Measurements from ENCODE around the gene NRCAM. TPM values are rescaled to one million over a fixed set of nuclear protein-coding genes. Genes with fewer than 3 reads are reported as not detected.

Gene NRCAM
- total RNA-seq, 4 donors from 2014 or later: 10.1 to 19.5 (median 13.0) TPM

DNA sequence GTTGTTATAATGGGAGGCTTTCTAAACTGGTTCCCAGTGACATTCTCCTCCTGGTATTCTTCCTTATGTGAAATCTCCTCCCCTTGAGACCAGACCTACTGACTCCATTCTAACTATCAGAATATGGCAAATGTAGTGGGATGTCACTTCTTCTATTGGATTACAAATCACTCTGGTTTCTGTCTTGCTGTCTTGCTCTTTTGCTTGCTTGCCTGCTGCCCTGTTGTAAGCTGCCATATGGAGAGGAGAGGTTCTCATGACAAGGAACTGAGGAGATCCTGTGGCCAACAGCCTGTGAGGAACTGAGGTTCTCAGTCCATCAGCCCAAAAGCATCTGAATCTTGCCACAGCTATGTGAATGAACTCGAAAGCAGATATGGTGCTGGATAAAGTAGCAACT lies 4.7 kb upstream of the NRCAM start:
- Histone ChIP-seq H3K36me3 (no peaks in the 10 kb centered on the region), H3K4me1 (no peaks in the 10 kb centered on the region), H3K9me3 (no peaks in the 10 kb centered on the region), H3K27me3 (no peaks in the 10 kb centered on the region), H3K27ac (no peak overlapping the region), H3K4me3 (replicated peaks in 1 of 3) (no peak overlapping the region)
- WGBS, 2 donors: 83 to 93% methylated on average over 1 of the region's 1 CpG
- TF ChIP-seq, protein P1, sequence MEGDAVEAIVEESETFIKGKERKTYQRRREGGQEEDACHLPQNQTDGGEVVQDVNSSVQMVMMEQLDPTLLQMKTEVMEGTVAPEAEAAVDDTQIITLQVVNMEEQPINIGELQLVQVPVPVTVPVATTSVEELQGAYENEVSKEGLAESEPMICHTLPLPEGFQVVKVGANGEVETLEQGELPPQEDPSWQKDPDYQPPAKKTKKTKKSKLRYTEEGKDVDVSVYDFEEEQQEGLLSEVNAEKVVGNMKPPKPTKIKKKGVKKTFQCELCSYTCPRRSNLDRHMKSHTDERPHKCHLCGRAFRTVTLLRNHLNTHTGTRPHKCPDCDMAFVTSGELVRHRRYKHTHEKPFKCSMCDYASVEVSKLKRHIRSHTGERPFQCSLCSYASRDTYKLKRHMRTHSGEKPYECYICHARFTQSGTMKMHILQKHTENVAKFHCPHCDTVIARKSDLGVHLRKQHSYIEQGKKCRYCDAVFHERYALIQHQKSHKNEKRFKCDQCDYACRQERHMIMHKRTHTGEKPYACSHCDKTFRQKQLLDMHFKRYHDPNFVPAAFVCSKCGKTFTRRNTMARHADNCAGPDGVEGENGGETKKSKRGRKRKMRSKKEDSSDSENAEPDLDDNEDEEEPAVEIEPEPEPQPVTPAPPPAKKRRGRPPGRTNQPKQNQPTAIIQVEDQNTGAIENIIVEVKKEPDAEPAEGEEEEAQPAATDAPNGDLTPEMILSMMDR (IDR thresholded peaks at IDR 0.05): no peak
- TF ChIP-seq POLR2A (IDR thresholded peaks at IDR 0.05): no peak
- intact Hi-C loops (cut with DNase I): no loop called here
- no peak for DNase-seq

DNA sequence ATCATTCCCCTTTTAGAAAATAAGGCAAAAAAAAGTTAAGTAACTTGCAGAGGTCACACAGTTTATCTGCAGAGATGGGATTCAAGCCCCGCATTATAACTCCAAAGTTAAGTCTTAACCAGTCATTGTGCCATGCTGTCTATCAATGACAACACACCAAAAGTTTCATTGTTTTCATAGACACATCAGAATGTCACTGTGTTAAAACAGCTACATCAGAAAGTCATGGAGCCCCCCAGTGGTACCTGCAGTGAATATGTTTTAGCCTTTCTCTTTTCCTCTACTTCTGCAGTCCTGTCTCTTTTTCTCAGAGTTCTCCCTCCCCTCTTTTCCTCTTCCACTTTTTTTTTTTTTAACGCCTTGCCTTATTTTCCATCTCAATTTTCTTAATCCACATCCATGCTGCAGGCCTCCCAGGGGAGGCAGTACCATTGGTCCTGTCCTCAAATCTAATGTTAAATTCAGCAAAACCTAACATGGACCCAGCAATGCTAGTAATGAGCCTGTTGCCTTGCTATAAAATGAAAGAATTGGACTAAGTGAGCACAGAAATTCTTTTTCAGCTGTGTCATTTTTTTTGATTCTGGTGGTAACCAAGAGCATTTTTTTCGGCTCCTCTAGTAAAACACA lies 3.8 kb upstream of the NRCAM start:
- Histone ChIP-seq H3K27me3 (no peaks in the 10 kb centered on the region), H3K4me3 (replicated peaks in 1 of 3) (no peak overlapping the region), H3K36me3 (no peaks in the 10 kb centered on the region), H3K27ac (no peak overlapping the region), H3K9me3 (no peaks in the 10 kb centered on the region), H3K4me1 (peaks cover 0 to 4% of the 10 kb centered on the region in 2 donors)
- intact Hi-C loops (cut with DNase I): loop anchor here (10.0 kb wide), 1 partner anchor 275 kb away; no protein-coding TSS in a partner anchor
- DNase-seq: peak; percentile 34 to 46
- WGBS, 2 donors: 56 to 63% methylated on average over 3 of the region's 3 CpGs
- no peak for TF ChIP-seq POLR2A (IDR thresholded peaks at IDR 0.05)
- TF ChIP-seq, protein P1 (IDR thresholded peaks at IDR 0.05): peak in 5 of 6 experiments; percentile 15 to 73 (median 55)

DNA sequence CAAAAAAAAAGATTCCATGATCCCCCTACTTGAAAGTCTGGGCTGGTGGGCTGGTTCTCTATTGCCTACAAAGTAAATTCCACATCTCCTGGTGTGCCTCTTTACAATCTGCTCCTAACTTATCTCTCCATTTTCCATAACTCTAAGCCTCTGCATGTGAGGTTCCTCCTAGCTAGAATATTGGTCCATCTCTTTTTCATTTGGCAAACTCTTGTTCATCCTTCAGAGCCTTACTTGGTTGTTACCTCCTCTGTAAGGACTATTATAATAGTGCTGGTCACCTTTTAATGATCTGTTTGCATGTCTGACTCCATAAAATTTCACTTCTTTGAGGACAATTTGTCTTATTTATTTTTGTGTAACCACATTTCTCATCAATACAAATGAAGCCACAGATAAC lies 1.6 kb upstream of the NRCAM start:
- no peaks in the 10 kb centered on the region for H3K36me3 ChIP-seq
- no peak overlapping the region for H3K27ac ChIP-seq
- peaks cover 0 to 10% of the 10 kb centered on the region in 2 donors for H3K4me1 ChIP-seq
- no peak for DNase-seq
- intact Hi-C loops (cut with DNase I): loop anchor here (10.0 kb wide), 1 partner anchor 273 kb away; no protein-coding TSS in a partner anchor
- TF ChIP-seq, protein P1 (IDR thresholded peaks at IDR 0.05): no peak
- no peak for TF ChIP-seq POLR2A (IDR thresholded peaks at IDR 0.05)
- no peaks in the 10 kb centered on the region for H3K9me3 ChIP-seq
- H3K27me3 ChIP-seq: no peaks in the 10 kb centered on the region
- no peak overlapping the region for H3K4me3 ChIP-seq (replicated peaks in 1 of 3)

DNA sequence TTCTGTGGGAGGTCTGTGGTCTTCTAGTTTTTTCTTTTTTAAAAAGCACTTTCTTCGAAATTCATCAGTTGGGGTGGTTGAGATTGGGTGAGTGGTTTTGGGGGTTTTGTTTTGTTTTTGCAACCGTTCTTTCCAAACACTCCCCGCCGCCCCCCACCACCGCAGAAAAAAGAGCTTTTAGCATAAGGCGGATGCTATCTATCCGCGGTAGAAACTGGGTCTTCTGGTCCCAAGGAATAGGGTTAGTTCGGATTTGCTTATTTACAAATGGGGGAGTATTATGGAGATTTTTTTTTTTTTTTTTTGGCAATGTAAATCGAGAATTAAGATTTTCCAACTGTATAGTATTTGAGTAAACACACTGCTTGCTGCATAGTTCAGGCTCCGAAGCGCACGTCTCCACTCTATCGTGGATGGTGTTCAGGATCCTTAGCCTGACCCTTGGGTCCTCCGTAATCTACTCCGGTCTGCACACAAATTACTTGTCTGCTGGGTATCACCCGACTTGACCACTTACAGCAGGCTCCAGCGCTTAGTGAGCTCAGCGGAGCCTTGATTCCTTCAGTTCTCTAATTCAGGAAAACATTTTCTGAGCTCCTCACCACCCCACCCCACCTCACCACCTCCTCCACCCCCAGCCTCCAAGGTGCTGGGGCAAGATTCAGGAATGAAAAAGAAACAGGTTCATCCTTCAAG lies 757 bp upstream of the NRCAM start:
- no peaks in the 10 kb centered on the region for H3K36me3 ChIP-seq
- no peaks in the 10 kb centered on the region for H3K27me3 ChIP-seq

More for the DNA sequence above, 757 bp upstream of the NRCAM start:
- Histone ChIP-seq H3K9me3 (no peaks in the 10 kb centered on the region), H3K4me3 (replicated peaks in 1 of 3) (peak overlapping the region in 1 of 3 donors; percentile 51), H3K4me1 (peaks cover 0 to 10% of the 10 kb centered on the region in 2 donors), H3K27ac (no peak overlapping the region)
- TF ChIP-seq, protein P1 (IDR thresholded peaks at IDR 0.05): no peak
- TF ChIP-seq POLR2A (IDR thresholded peaks at IDR 0.05): no peak
- 13 to 20% methylated on average over 19 of the region's 19 CpGs for WGBS, 2 donors
- intact Hi-C loops (cut with DNase I): loop anchor here (10.0 kb wide), 1 partner anchor 272 kb away; no protein-coding TSS in a partner anchor
- no peak for DNase-seq
